Measurements from ENCODE around the gene ANKS3.

DNA sequence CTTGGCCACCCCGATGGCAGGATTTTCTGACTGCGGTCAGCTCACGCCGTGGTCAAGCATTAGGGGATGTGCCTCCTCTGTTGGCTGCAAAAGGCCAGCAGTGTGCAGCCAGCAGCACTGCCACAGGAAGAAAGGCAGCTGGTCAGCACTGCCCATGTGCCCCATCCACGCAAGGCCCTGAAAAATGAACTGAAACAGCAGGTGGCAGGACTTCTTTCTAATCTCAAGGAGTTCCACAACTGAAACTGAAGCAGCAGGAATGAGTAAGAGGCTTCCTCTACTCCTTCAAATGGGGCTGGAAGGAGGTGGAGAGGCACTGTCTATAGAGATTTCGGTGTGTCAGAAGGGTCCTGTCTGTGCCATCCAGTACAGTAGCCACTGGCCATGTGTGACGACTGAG is 29.7 kb upstream of the ANKS3 start:
- no peak for TF ChIP-seq POLR2A (IDR thresholded peaks at IDR 0.05)
- TF ChIP-seq, protein P1, sequence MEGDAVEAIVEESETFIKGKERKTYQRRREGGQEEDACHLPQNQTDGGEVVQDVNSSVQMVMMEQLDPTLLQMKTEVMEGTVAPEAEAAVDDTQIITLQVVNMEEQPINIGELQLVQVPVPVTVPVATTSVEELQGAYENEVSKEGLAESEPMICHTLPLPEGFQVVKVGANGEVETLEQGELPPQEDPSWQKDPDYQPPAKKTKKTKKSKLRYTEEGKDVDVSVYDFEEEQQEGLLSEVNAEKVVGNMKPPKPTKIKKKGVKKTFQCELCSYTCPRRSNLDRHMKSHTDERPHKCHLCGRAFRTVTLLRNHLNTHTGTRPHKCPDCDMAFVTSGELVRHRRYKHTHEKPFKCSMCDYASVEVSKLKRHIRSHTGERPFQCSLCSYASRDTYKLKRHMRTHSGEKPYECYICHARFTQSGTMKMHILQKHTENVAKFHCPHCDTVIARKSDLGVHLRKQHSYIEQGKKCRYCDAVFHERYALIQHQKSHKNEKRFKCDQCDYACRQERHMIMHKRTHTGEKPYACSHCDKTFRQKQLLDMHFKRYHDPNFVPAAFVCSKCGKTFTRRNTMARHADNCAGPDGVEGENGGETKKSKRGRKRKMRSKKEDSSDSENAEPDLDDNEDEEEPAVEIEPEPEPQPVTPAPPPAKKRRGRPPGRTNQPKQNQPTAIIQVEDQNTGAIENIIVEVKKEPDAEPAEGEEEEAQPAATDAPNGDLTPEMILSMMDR (IDR thresholded peaks at IDR 0.05): no peak
